ENCODE measurements around the gene NR1H2.
A peak's percentile ranks its signal among the peaks of the same experiment; 100 is the strongest.
"Not testable (repeated sequence)": the region's sequence is repeated elsewhere in the genome, so short reads cannot be mapped to it uniquely, and the experiment has no call there.

The NR1H2 gene

DNA sequence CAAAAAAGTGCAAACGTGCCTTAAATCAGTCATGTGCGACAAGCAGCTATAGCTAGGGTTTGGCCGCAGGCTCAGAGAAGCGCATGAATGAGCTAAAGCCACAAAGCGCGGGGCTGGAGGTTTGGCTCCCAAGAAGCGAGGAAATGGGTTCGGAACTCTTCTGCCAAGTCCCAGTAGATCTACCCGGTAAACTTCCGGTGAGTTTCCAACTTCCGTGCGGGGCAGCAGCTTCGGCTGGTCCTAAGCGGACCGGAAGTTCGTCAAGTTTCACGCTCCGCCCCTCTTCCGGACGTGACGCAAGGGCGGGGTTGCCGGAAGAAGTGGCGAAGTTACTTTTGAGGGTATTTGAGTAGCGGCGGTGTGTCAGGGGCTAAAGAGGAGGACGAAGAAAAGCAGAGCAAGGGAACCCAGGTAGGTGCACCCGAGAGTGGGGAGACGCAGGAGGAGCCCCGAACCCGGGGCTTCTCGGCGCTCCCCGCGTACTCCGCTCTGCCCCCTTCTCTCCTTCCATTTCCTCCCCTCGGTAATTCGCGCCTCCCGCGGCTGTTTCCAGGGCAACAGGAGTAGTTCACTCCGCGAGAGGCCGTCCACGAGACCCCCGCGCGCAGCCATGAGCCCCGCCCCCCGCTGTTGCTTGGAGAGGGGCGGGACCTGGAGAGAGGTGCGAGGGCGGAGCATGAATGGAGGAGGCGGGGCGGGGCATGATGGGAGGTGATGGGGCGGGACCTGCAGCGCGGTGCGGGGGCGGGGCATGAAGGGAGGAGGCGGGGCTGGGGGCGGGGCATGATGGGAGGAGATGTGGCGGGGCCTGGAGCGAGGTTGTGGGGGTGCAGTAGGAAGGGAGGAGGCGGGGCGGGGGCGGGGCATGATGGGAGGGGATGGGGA is at the start of gene NR1H2:
NR1H2 (plus strand) TSS at position 292 of the 885 bp plus-strand sequence. CDS start 1,149 bp downstream, outside the sequence.
- peak; percentile 81 for DNase-seq

DNA sequence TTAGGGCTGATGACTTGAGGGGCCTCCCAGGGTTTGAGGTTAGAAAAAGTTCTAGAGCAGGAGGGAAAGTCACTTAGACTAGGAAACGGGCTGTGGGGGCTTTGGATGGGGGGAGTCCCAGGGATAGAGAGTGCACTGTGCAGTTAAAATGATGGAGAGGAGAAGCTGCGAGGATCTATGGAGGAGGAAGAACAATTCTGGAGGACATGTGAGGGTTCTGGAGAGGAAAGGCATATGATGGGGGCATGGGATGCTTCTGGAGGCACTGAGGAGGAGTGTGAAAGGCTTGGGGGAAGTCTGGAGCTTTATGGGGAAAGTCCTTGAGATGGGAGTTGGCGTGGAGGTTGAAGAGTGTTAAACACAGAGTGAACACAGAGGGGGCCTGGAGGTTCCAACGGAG is 49.2 kb upstream of the NR1H2 start:
- no peak for DNase-seq

DNA sequence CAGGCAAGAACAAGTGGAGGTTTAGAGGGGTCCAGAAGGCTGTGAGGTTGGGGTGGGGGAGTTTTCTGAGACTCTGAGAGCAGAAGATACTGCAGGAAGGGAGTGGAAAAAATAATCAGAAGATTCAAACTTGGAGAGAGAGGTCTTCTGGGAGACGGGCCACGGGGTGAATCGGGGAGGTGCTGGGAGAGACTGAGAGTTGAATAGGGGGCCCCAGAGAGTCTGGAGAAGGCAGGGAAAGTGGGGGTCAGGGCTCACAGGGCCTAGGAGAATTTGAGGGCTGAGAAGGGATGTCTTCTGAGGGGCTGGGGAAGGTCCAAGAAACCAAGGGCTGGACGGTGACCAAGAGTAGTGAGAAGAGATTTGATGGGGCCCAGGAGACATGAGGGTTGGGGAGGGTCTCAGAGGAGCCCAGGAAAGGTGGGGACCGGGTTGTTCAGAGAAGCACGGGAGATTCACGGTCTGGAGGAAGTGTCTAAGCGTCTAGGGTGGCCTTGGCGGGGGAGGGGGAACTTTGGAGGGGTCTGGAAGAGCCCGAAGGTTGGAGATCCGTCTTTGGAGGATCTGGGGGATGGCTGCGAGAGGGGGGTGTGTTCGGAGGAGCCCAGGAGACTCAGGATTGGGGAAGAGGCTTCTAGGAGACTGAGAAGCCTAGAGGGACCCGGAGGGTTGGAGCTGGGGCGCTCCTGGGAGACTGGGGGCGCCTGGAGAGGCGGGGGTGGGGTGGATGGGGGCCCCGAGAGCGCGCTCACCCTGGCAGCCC is 48.6 kb upstream of the NR1H2 start:
- DNase-seq, result no peak

DNA sequence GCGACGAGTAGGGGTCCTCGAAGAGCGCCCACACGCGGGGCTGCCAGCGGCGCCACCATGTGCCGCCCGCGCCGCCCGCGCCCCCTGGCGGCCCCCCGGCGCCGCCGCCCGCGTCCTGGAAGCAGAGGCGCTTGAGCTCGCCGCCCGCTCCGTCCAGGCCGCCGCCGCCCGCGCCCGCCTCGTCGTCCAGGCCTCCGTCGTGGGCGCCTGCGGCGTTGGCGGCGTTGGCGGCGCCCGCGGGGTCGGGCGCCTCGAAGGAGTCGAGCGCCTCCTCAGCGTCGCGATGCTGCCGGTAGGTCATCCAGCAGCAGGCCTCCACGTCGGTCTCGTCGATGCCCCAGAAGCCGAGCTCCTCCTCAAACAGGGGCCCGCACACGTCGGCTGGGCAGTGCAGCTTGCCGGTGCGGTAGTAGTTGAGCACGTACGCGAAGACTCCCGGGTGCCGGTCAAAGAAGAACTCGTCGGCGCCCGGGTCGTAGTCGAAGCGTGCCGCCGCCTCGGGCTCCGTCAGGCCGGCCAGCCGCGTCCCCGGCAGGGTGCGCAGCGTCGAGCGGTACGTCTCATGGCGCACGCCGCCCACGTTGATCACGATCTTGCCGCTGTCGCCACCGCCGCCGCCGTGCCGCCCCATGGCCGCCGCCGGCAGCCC is 47.9 kb upstream of the NR1H2 start:
- DNase-seq, result no peak

DNA sequence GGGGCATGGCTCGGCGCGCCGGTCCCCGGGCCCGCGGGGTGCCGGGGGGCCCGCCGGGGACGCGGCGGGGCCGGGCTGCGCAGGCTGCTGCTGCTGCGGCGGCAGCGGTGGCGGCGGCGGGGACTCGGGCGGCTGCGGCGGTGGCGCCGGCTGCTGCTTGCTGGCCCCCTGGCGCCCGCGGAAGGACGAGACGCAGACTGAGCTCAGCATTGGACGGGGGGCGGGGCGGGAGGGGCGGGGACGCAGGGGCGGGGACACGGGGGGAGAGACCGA is 47.4 kb upstream of the NR1H2 start:
- DNase-seq, result no peak

DNA sequence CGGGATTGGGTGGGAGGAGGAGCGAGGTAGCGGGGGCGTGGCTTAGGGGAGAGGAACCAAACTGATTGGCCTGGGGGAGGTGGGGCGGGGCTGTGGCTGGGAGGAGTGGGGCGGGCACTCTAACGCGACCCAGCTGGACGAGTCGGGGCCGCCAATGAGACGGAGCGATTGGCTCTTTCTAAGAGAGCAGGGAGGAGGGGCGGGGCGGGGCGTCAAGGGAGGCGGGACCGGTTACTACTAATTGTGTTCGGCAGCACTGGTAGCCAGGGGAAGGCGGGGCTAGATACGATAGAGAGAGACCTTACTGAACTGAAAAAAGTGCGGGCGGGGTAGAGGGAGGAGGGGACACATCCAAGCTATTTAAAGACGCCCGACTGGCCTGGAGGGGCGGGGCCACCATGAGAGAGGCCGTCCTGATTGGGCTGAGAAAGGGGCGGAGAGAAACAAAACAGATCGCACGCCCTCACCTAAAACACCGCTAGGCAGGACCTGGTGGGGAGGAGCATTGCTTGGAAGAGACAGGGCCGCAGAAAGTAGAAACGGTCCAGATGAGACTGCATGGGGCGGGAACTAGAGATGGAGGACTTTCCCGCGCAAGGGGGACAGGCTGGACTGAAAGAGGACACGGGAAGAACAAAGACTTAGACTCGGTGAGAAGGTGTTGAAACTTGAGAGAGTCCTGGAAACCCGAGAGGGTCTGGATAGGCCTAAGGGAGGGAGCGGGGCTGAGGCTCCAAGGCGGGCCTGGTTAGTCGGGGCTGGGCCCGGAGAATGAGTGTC is 46.9 kb upstream of the NR1H2 start, which contains the start of gene KCNC3:
KCNC3 (minus strand) TSS at position 232 of the 780 bp plus-strand sequence. CDS start 295 bp downstream, outside the sequence.
- peak; percentile 99 for DNase-seq

DNA sequence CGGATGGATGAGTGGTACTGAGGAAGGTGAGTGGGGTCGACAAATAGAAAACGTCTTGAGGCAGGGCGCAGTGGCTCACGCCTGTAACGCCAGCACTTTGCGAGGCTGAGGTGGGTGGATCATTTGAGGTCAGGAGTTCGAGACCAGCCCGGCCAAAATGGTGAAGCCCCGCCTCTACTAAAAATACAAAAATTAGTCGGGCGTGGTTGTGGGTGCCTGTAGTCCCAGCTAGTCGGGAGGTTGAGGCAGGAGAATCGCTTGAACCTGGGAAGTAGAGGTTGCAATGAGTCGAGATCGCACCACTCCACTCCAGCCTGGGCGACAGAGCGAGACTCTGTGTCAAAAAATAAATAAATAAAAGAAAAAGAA is 46.3 kb upstream of the NR1H2 start:
- not testable (repeated sequence) for DNase-seq

DNA sequence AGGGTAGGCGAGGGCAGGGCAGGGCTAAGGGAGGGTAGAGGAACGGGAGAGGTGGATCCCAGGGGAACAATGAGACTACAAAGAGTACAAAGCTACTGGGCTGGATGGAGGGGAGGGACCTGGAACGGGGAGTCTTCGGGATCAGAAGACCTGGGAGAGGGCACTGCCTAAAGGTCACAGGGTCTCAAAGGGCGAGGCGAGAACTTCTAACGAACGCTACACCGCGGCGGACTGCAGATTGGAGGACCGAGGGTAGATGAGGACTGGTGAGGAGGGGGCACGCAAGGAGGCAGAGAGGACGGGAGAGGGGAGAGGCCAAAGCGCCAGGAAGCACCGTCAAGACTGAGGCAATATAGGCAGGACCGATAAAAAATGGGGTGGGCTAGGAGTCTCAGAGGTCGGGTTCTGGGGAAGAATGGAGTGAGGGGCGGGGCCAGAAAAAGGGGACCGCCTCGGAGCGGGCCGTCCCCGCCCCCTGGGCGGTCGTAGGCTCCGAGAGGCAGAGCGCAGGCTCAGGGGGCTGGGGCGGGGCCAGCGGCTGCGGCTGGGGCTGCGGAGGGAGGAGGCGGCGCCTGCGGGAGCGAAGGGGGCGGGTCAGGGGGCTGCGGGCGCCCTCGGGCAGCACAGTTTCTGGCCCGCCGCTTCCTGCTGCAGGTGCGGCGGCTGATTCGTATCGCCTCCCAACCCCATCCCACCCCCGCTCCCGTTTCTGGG is 45.7 kb upstream of the NR1H2 start:
- DNase-seq, result peak; percentile 65

DNA sequence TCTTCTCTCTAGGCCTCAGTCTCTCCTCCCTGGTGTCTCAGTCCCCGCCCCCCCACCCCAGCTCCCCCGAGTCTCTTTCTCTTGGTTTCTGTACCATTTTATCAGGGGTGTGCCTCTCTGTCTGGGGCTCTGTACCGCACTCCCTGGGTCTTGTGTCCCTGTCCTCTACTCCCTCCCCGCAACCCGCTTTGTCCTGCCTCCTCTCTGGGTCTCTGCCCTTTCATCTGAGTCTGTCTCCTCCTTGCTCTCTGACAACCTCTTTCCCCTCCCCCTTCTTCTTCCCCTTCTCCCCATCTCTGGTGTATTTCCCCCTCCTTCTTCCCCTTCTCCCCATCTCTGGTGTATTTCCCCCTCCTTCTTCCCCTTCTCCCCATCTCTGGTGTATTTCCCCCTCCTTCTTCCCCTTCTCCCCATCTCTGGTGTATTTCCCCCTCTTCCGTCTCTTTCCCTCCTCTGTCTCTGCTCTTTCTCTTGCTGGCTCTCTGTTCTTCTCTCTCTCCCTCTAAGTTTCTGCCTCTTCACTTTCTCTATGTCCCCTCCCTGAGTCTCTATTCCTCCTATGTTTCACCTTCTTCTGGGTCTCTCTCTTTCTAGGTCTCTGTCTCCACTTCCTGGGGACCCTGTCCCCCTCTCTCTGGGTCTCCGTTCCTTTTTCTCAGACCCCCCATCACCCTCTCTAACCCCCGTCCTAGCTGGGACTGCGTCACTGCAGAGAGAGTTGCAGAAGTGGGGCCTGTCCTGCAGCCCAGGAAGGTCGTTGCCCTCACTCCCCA is 44.9 kb upstream of the NR1H2 start:
- no peak for DNase-seq

DNA sequence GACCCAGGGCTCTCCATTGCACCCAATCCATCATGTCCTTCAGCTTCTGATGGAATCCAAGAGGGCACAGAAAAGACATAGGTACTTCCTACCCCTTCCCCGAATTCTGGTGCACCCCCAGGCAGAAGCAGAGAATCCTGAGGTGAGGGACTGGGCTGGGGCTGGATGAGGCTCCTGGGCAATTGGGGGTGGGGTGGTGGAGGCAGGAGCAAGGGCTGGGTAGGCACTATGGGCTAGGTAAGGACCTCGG is 44.3 kb upstream of the NR1H2 start:
- DNase-seq, result no peak

DNA sequence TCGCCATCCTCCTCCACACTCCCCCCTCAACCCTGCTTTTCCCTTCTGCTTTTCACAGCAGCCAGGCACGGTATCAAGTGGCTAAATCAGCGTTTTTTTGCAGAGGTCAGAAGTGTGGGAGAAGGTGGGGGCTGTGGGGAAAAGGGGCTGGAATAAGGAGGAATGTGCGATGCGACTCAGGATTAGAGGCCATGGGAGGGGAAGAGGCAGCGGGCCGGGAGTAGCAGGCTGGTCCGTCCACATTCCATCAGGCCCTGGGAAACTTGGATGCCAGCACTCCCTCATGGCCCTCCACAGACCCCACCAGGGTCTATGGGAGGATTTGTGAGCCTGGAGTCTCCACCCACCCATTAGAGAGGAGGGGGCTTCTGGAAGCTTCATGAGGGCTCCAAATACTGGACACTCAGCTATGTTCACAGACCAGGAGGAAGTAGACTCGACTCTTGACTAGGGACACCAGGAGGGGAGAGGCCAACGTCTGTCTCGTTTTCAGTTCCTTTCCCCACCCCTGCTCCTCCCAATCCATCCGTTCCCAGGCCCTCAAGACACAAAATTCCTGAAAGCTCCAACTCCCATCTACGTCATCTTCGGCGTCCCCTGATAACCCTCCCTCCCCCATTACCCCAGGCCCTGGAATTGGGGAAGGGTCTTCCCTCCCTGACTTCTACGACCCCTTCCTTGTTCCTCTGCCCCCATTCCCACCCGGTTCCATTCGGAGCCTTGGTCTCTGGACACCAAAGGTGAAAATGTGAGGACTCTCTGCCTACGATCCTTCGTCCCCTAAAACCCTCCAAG is 43.8 kb upstream of the NR1H2 start:
- no peak for DNase-seq

DNA sequence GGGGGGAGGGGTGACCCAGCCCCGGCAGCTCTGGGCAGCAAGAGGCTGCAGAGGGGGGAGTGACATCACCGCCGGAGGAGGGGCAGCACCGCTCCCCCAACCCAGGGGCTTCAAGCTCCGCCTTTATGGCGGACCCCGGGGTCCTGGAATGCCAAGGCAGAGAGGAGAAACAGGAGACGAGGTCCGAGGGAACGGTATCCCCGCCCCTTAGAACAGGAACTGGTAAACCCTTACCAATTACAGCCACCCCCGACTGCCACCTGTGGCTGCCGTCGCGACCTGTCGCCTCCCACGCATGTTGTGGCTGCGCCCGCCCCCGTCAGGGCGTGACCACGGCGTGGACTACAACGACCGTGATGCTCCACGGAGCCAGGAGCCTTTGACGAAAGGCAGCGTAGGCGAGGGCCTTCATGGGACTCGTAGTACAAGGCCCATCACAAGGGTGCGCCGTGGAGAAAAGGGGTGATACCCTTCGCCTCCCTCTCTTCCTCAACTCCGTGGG is 43.0 kb upstream of the NR1H2 start:
- DNase-seq, result peak; percentile 81

DNA sequence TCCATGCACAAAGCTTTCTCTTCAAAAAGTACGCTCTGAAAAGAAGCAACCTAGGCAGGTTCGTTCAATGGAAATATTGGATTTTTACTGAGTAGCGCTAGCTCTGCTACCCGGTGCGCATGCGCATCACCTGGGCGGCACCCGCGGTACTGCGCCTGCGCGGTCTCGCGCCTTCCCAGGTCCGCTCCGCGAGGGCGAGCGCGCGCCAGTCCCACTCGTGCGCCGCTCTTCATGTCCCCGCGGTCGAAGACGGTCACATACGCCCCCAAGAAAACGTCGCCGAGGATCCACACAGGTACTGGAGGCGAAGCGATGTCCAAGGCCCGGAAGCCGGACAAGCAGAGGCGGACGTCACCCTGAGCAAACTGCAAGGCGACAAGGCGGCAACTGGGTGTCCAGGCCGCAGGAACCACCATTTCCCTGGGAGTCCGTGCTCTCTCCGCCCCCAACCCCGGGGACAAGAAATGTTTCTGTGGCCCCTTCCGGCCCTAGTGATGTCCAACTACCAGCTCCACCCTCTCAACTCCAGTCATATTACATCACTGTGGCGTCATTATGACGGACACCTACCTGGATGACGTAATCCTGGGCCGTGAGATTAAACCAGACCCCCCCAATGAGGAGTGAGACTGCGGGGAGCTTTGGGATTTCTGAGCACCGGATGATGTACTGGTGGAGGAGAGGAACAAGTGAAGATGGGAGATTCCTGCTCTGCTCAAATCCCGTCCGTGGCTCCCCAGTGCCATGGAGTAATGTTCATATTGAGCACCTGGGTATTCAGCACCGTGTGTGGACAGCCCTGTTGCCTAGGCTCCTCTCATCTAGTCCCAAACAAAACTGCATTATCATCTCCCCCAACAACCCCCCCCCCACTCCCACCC is 42.3 kb upstream of the NR1H2 start:
- DNase-seq, result peak; percentile 81

DNA sequence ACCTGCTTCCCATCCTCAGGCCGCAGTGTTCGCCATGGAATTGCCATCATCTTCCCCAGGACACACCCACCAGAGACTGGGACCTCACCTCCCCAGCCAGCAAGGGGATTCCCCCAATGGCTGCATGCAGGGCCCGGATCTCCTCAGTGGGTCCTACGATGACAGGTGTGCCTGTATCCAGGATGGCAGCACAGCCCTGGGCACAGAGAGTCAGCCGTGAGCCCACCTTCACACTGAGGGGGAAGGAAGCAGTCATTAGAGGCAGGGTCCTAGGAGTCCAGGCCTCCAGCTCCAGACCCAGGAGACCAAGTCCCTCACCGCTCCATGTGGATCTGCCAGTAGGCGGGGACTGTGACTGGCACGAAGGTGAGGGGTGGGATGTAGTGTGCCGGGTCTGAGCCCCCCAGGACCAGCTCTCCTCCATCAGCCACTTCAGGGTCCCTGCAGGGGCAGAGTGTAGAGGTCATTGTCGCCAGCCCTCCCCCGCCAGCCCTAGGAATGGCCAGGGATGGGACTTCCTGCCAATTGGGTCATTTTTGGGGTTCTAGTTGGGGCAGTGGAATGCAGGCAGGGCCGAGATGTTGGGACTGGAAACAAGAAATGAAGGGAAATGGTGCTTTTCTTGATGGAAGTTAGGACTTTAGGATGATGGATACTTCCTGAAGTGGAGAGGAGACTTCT is 41.4 kb upstream of the NR1H2 start:
- DNase-seq, result no peak

DNA sequence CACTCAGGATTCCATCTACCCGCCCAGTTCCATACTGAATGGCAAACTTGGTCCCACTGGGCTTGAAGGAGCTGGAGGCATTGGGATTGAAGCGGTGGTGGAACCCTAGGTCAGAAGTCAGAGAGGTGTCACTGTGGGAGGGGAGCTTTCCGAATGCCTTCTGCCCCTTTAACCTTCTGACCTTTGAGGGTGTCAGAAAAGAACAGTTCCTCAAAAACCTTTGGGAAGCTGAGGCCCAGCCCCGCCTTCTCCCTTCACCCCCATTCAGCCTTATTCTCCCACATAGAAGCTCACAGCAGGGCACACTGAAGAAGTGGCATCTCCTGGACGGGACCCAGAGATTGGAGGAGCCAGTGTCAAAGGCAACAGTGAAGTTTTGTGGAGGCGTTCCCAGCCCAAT is 39.2 kb upstream of the NR1H2 start:
- not testable (repeated sequence) for DNase-seq

DNA sequence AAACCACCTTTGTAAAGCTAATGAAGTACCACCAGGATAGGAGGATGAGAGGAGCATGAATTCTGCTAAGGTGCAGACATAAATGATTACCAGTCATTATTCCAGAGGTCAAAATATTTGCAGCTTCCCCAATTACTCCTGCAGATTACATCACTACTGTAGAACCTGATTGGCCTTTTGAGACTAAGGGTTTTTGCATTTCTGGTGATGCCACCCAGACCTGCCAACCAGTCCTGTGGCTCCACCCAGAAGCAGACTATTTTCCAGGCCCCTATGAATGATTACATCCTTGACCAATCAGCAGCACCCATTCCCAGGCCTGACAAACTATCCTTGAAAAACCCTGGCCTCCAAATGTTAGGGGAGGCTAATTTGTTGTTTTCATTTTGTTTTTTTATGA is 35.9 kb upstream of the NR1H2 start:
- no peak for DNase-seq

DNA sequence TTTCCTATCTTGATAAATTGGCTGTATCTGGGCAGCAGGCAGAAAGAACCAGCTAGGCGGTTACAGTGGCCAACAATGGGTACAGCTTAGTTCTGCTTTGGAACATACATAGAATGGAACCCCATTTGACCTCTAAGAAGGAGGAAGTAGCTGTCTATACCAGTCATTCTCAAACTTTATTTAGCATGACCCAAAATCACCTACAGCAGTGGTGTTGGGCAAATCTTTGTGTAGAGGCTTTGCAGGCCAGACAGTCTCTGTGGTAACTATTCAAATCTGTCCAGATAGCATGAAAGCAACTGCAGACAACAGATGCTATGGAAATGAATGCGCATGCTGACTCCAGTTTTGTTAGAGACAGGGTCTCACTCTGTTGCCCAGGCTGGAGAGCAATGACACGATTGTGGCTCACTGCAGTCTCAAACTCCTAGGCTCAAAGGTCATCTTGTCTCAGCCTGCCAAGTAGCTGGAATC is 35.1 kb upstream of the NR1H2 start:
- DNase-seq, result no peak

DNA sequence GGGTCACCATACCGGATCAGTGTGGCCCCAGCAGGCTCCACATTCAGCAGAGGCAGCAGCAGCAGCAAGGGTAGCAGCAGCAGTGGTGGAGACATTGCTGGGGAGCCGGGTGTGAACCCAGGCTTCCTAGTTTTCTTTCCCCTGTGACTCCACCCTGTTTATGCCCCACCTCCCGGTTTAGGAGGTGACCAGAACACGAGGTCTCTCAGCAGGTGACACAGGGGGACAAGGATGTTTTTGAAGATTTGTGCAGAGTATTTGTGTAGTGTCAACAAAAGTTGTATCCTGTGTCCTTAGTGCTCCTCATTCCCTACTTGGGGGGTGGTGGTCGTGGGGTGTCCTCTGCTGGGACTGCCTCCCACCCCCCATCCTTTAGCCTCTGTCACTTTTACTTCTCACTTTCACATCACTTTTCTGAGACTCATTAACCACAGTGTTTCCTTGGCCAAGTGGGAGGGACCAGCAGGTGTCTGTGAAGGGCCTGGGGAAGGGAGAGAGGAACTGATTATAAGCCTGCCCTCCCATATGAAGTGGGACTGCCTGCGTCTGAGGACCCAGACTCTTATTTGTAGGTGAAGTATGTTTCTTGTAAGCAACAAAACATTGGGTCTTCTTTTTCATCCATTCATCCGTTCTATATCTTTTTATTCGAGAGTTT is 31.5 kb upstream of the NR1H2 start:
- DNase-seq, result no peak
